T-helper 22 cell (primary cell): ENCODE measurements around the gene DLGAP3.

Experiments used
- DNase-seq: peaks from one replicate; pipeline ENCODE4 v3.0.0-alpha.2; 2020; ENCODE audit warnings: low read depth

DLGAP3 gene

GRCh38 chr1:34900775-34901502, 28.5 kb downstream of the DLGAP3 start:
- no peak for DNase-seq

- DNase-seq = no peak
Measured at GRCh38 chr1:34899906-34900305, 29.5 kb downstream of the DLGAP3 start.

GRCh38 chr1:34899471-34899870, 30.0 kb downstream of the DLGAP3 start:
- no peak for DNase-seq

GRCh38 chr1:34898330-34898761, 31.1 kb downstream of the DLGAP3 start:
- no peak for DNase-seq

- no peak for DNase-seq
Measured at GRCh38 chr1:34896612-34897011, 32.8 kb downstream of the DLGAP3 start.

- DNase-seq = no peak
Measured at GRCh38 chr1:34889705-34890104, 39.7 kb downstream of the DLGAP3 start.

- DNase-seq = no peak
Measured at GRCh38 chr1:34887593-34887992, 41.9 kb downstream of the DLGAP3 start.

- DNase-seq = peak; percentile 10
Measured at GRCh38 chr1:34885405-34886247, 43.8 kb downstream of the DLGAP3 start.

GRCh38 chr1:34884961-34885360, 44.5 kb downstream of the DLGAP3 start:
- no peak for DNase-seq

GRCh38 chr1:34884536-34884935, 44.9 kb downstream of the DLGAP3 start:
- no peak for DNase-seq

- no peak for DNase-seq
Measured at GRCh38 chr1:34879230-34879629, 50.2 kb downstream of the DLGAP3 start.

- no peak for DNase-seq
Measured at GRCh38 chr1:34876406-34876805, 53.0 kb downstream of the DLGAP3 start.

- no peak for DNase-seq
Measured at GRCh38 chr1:34874296-34874952, 55.0 kb downstream of the DLGAP3 start.

GRCh38 chr1:34872133-34872503, 57.3 kb downstream of the DLGAP3 start:
- no peak for DNase-seq

- no peak for DNase-seq
Measured at GRCh38 chr1:34871443-34872132, 57.9 kb downstream of the DLGAP3 start.

GRCh38 chr1:34870395-34870794, 59.1 kb downstream of the DLGAP3 start:
- DNase-seq = no peak

GRCh38 chr1:34869760-34870159, 59.7 kb downstream of the DLGAP3 start:
- DNase-seq = no peak

- no peak for DNase-seq
Measured at GRCh38 chr1:34868230-34869049, 61.0 kb downstream of the DLGAP3 start.

GRCh38 chr1:34867415-34867814, 62.0 kb downstream of the DLGAP3 start:
- no peak for DNase-seq

GRCh38 chr1:34866762-34867109, 62.7 kb downstream of the DLGAP3 start:
- no peak for DNase-seq

GRCh38 chr1:34865981-34866761, 63.3 kb downstream of the DLGAP3 start:
- peak; percentile 78 for DNase-seq
